Measurements from ENCODE around the gene P3H1.
"Not testable (repeated sequence)": the region's sequence is repeated elsewhere in the genome, so short reads cannot be mapped to it uniquely, and the experiment has no call there.

The P3H1 gene

DNA sequence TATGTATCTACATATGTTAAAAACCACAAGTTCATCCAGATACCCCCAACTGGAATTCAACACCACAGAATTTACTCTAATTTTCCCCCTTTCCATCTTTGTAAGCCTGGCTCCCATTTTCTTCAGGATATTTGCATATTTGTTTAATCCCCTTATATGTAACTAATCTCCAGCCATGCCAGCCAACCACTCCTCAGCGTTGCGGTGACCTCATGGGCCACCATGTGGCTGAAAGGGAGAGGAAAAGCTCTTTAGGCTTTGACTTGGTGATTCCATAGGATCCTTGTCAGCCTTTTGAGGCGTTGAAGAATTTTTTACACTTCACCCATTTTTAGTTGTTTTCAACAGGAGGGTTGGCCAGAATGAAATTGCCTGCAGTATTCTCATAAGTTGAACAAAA is 36.8 kb downstream of the P3H1 start:
- no peak for DNase-seq

DNA sequence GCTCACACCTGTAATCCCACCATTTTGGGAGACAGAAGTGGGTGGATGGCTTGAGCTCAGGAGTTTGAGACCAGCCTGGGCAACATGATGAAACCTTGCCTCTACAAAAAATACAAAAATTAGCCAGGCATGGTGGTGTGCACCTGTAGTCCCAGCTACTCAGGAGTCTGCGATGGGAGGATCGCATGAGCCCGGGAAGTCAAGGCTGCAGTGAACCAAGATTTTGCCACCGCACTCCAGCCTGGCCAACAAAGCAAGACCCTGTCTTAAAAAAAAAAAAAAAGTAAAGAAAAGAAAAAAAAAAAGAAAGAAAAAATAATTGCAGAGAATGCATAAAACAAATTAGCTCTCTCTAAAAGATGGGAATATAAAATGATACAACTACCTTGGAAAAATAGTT is 41.0 kb downstream of the P3H1 start:
- DNase-seq = not testable (repeated sequence)

DNA sequence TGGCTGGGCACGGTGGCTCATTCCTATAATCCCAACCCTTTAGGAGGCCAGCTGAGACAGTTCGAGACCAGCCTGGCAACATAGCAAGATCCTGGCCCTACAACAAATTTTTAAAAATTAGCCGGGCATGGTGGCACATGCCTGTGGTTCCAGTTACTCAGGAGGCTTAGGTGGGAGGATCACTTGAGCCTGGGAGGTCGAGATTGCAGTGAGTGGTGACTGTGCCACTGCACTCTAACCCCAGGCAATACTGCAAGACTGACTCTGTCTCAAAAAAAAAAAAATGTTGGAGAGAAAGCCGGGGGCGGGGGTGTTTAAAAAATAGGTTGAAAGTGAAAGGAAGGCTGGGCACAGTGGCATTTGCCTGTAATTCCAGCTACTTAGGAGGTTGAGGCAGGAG is 43.3 kb downstream of the P3H1 start:
- DNase-seq = no peak

DNA sequence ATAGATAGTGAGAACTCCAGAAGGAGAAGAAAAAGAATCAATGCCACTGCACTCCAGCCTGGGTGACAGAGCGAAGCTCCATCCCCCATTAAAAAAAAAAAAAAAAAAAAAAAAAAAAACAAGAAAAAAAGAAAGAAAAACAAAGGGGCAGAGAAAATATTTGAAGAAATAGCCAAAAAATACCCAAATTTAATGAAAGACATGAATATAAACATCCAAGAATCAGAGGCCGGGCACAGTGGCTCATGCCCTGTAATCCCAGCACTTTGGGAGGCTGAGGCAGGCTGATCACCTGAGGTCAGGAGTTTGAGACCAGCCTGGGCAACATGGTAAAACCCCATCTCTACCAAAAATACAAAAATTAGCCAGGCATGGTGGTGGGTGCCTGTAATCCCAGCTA is 44.4 kb downstream of the P3H1 start:
- not testable (repeated sequence) for DNase-seq

DNA sequence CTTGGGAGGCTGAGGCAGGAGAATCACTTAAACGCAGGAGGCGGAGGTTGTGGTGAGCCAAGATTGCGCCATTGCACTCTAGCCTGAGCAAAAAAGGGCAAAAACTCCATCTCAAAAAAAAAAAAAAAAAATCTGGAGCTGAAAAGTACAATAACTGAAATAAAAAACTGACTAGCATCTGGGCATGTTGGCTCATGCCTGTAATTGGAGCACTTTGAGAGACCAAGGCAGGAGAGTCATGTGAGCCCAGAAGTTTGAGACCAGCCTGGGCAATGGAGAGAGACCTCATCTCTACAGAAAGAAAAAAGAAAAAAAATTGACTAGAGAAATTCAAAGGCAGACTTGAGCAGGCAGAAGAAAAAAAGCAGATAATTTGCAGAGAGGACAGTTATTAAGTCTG is 44.9 kb downstream of the P3H1 start:
- DNase-seq = no peak

DNA sequence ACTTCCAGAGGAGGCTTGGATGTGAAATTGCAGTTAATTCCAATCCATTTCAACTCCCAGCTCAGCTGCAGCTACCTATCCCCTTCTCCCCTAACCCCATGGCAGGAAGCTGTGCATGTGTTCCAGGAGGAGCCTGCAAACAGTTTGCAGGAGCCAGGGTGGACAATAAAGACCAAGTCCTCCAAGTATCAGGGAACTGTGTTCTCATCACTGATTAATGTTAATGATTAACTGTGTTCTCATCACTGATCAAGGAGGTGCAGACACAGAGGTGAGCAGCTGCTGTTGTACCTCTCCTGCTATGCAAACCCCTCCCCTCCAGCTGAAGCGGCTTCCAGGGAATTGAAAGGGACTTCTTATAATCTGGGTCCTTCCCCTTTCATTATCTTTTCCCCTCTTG is 46.0 kb downstream of the P3H1 start:
- no peak for DNase-seq

DNA sequence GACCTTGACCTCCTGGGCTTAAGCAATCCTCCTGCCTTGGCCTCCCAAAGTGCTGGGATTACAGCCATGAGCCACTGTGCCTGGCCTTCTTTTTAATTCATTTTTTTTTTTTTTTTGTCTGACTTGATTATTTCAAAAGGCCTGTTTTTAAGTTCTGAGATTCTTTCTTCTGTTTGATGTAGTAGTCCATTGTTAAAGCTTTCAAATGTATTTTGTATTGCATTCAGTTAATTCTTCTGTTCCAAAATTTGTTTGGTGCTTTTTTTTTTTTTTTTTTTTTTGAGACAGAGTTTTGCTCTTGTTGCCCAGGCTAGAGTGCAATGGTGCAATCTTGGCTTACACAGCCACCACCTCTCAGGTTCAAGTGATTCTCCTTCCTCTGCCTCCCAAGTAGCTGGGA is 52.4 kb downstream of the P3H1 start:
- DNase-seq = not testable (repeated sequence)

DNA sequence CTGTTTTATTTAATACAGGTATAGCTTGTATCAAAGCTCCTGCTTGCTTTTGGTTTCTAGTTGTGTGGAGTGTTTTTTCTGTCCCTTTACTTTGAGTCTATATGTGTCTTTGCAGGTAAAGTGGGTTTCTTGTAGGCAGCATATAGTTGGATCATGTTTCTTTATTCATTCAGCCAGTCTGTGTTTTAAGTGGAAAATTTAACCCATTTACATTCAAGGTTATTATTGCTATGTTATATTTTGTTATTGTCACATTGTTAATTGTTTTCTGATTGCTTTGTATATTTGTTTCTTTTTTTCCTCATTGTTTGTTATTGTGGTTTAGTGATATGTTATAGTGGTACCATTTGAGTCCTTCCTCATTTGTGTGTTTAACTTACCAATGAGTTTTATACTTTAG is 53.5 kb downstream of the P3H1 start:
- no peak for DNase-seq

DNA sequence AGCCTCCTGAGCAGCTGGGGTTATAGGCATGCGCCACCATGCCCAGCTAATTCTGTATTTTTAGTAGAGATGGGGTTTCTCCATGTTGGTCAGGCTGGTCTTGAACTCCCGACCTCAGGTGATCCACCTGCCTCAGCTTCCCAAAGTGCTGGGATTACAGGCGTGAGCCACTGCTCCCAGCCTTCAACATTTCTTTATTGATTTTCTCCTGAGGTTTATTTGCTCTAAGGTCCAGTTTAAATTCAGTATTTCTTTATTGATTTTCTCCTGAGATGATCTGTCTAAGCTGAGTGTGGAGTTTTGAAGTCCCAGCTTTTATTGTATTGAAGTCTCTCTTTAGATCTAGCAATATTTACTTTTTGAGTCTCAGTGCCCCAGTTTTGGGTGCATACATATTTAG is 54.0 kb downstream of the P3H1 start:
- not testable (repeated sequence) for DNase-seq

DNA sequence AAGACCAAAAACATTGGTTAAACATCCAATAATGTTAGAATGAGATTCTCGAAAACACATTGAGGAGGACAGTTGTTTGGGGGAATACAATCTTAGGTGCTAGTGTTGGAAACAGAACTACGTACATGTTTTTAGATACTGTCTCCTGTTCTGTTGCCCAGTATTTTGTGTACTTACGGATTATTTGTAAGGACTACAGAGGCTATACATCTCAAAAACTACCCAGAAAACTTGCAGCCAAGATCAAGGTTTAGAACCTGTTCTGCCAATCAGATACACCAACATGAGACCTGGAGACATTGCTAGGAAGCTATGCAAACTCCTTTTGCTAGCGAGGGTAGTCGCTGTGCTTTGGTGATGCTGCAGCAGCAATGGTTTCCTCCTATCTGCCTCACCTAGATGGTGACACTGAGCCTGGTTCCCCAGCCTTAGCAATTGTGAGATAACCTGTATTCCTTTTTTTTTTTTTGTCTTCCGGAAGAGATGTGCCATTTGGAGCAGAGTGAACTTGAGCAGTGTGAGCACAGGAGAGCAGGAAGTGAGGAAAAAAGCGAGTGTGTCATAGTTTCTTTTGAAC is 62.9 kb downstream of the P3H1 start:
- DNase-seq = no peak

DNA sequence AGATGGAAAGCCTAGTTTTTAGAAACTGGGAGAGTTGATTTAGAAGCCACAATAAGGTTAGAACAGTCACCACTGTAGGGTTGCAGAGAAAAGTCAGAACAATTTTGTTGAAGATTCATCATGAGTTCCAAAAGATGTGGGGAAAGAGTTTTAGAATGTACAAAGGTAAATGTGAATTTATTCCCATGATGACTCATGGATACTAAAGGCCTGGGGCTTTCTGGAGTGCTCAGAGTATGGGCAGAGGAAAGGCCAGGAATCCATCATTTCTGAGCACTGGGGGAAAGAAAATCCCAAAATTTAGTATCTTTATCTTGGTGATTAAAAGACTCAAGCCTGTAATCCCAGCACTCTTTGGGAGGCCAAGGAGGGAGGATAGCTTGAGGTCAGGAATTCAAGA is 66.8 kb downstream of the P3H1 start:
- DNase-seq = no peak

DNA sequence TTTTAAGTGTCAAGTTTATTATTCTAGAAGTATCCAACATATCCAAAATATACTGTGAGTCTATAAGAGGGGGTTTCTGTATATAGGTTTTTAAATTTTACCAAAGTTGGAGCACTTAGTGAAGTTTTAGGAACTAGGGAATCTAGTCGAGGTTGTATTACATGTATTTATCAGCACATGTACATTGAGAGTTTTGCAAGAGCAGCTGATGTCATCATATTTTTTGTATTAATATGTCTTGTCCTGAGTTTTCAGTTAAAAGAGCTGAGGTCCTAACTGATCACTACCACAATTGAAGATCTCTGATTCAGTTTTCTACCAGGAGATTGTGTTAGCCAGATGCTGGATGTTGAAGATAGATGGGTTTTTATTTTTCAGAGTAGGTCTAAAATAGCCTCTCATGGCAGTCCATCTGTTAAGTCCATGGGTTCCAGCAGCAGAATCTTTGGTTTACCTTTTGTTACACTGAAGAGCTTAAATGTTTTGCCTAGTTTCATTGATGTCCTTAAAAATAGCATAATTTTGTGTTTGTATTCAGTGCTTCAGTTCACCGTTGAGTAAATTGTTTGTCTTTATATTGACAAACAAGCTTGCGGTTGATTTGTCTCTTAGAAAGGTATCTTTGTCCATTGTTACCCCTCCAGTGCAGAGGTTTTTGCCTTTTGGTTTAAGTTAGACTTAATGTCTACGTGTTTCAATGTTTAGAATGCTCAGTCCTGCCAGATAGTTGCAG is 68.6 kb downstream of the P3H1 start:
- DNase-seq = no peak
